Activated T-helper 17 cell treated with anti-CD3 and anti-CD28 coated beads, Interleukin-2, amount 50 U/mL, for 72 hours (primary cell): ENCODE measurements around the gene CEPT1. TPM values are rescaled to one million over a fixed set of nuclear protein-coding genes. Genes with fewer than 3 reads are reported as not detected.

Source experiments
- ATAC-seq: fragments of 150-1000 bp; cut with Tn5 transposase; replicated peaks from 2 replicates; pipeline ENCODE4 v1.10.0; 2021; ENCODE audit warnings: mild to moderate bottlenecking, moderate library complexity
- H3K27ac Mint-ChIP-seq: one replicate; pipeline ENCODE4 v1.8.0; 2022; ENCODE audit warnings: mixed read lengths
- H3K27me3 Mint-ChIP-seq: one replicate; pipeline ENCODE4 v1.8.0; 2022; ENCODE audit warnings: mixed read lengths
- H3K36me3 Mint-ChIP-seq: one replicate; pipeline ENCODE4 v1.8.0; 2022; ENCODE audit warnings: low read depth, mild to moderate bottlenecking, mixed read lengths
- H3K4me1 Mint-ChIP-seq: one replicate; pipeline ENCODE4 v1.8.0; 2022; ENCODE audit warnings: mixed read lengths
- H3K4me3 Mint-ChIP-seq: one replicate; pipeline ENCODE4 v1.8.0; 2022; ENCODE audit warnings: mild to moderate bottlenecking, mixed read lengths
- H3K9me3 Mint-ChIP-seq: one replicate; pipeline ENCODE4 v1.8.0; 2022; ENCODE audit warnings: mixed read lengths
- total RNA-seq, 2 donors: library from RNA; stranded (reverse); gene quantifications; one replicate each; pipeline ENCODE4 v1.2.3, GENCODE V29; 2022

CEPT1 gene
- total RNA-seq, 2 donors from 2014 or later, result 31.3 to 31.4 TPM

DNA sequence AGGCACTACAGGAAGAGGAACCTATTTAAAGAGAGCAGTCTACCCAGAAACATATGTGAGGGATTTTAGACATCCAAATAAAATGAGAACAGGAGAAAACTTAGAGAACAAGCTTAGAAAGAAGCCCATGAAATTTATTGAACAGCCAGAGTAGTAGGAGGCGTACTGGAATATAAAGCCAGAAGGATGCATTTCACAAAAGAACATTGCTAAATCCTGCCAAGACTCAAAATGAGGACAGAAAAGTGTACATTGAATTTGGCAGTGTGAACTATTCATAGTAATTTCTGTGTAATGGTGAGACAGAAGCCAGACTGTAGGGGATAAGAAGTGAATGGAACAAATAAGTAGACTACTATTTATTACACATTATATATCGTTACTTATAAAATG is 22.5 kb downstream of the CEPT1 start:
- ATAC-seq, result no peak
- no peaks in the 10 kb centered on the region for H3K9me3 Mint-ChIP-seq
- H3K4me1 Mint-ChIP-seq, result no peaks in the 10 kb centered on the region
- H3K4me3 Mint-ChIP-seq, result no peak overlapping the region
- H3K27ac Mint-ChIP-seq, result peak overlapping the region; percentile 20
- no peaks in the 10 kb centered on the region for H3K27me3 Mint-ChIP-seq
- H3K36me3 Mint-ChIP-seq, result peaks cover 76% of the 10 kb centered on the region

DNA sequence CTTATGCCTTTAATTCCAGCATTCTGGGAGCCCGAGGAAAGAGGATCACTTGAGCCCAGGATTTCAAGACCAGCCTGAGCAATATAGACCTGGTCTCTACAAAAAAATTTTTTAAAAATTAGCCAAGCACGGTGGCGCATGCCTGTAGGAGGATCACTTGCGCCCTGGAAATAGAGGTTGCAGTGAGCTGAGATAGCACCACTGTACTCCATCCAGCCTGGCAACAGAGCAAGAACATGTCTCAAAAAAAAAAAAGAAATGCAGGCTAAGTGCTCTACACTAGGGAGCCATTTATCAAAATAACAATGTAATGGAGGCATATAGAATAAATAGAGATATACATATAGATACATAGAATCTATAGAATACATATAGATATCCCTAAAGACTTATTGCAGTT is 23.3 kb downstream of the CEPT1 start:
- Mint-ChIP-seq H3K27me3 (no peaks in the 10 kb centered on the region), H3K4me1 (no peaks in the 10 kb centered on the region), H3K4me3 (no peak overlapping the region), H3K9me3 (no peaks in the 10 kb centered on the region), H3K27ac (no peak overlapping the region), H3K36me3 (peaks cover 85% of the 10 kb centered on the region)
- no peak for ATAC-seq

DNA sequence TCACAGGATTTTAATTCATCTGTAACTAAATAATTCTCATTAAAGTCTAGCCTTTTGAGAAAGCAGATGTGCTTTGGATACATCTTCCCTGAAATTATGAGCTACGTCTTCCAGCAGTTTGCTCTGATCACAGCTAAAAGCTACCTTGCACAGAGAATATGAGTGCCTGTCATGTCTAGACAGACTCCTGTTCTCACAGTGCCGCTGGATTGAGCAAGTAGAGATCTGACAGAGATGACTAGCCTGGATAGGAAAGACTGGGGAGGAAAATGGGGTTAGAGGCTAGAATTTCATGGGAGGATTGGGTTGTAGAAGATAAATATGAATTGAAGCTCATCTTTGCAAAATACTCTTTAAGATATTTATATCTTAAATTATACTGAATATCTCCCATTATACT is 24.1 kb downstream of the CEPT1 start:
- Mint-ChIP-seq H3K4me1 (no peaks in the 10 kb centered on the region), H3K4me3 (no peak overlapping the region), H3K36me3 (peaks cover 85% of the 10 kb centered on the region), H3K27ac (no peak overlapping the region), H3K9me3 (no peaks in the 10 kb centered on the region), H3K27me3 (no peaks in the 10 kb centered on the region)
- ATAC-seq, result no peak

DNA sequence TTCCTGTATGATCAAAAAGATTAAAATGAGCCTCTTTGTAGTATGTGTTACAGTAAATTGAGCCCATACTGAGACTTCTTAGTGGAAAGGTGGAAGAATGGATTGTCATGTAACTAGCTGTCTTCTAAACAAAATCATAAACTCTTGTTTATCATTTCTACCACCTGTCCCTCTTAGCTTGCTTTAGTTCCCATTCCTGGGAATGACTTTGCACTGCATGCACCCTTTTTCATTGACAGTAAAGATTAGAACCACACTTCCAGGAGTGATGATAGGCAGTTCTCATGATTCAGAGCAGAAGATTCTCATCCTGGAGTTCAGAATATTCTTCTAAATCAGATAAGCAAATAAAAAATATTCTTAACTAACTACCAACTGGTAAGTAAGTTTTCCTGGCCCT is 32.4 kb downstream of the CEPT1 start:
- peaks cover 92% of the 10 kb centered on the region for H3K36me3 Mint-ChIP-seq
- no peak for ATAC-seq
- H3K27me3 Mint-ChIP-seq, result no peaks in the 10 kb centered on the region
- H3K4me1 Mint-ChIP-seq, result peaks cover 3% of the 10 kb centered on the region
- peak overlapping the region; percentile 6 for H3K27ac Mint-ChIP-seq
- H3K9me3 Mint-ChIP-seq, result no peaks in the 10 kb centered on the region
- H3K4me3 Mint-ChIP-seq, result no peak overlapping the region

DNA sequence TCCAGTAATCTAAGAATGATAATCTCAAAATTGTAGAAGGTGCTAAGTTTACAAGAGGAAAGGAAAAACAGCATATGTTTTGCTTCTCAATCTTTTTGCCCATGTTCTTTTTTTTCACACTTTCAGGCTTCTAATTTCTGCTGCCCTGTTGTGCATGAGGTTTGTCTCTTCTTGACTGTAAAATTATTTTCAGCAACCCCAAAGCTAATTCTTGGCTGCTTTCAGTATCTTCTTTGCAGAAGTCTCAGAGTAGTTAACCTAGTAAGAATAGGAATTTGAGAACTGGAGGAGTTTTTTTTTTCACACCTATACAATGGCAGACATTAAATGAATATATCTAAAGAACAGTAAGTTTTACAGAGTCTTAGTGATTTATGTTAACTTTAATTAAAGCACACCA is 34.0 kb downstream of the CEPT1 start:
- no peak overlapping the region for H3K27ac Mint-ChIP-seq
- peaks cover 91% of the 10 kb centered on the region for H3K36me3 Mint-ChIP-seq
- H3K4me1 Mint-ChIP-seq, result peaks cover 3% of the 10 kb centered on the region
- H3K27me3 Mint-ChIP-seq, result no peaks in the 10 kb centered on the region
- no peak overlapping the region for H3K4me3 Mint-ChIP-seq
- H3K9me3 Mint-ChIP-seq, result no peaks in the 10 kb centered on the region
- ATAC-seq, result no peak

DNA sequence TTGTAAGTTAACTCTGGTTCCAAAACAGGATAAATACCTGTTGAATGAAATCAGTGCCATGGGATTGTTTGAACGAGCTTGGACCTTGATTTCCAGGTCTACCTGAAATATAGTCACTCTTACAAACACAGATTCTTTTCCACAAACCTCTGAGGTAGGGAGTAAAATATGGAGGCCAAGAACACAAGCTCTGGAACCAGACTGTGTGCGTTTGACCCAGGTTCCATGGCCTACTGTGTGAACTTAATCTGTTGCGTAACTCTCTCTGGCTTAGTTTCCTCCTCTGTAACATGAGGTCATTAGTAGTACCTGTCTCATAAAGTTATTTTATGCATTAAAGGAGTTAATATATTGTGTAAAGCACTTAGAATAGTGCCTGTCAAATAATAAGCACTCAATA is 35.3 kb downstream of the CEPT1 start:
- Mint-ChIP-seq H3K36me3 (peaks cover 91% of the 10 kb centered on the region), H3K9me3 (no peaks in the 10 kb centered on the region), H3K4me1 (peaks cover 15% of the 10 kb centered on the region), H3K4me3 (no peak overlapping the region), H3K27me3 (no peaks in the 10 kb centered on the region), H3K27ac (no peak overlapping the region)
- no peak for ATAC-seq

DNA sequence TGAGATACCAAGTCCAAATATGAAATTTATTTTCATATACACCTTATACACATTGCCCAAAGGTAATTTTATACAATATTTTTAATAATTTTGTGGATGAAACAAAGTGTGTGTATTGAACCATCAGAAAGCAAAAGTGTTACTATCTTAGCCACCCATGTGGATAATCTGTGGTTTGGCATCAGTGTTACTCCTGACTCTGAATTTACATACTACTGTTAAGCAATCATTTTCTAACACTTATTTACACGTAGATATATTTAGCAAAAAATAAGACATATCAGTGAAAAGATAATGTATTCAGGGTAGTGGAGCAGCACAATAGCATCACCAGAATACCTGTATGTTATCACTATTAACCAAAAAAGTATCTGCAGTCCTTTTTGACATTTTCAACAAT is 36.7 kb downstream of the CEPT1 start:
- Mint-ChIP-seq H3K27me3 (no peaks in the 10 kb centered on the region), H3K27ac (no peak overlapping the region), H3K9me3 (no peaks in the 10 kb centered on the region), H3K4me1 (peaks cover 19% of the 10 kb centered on the region), H3K36me3 (peaks cover 95% of the 10 kb centered on the region), H3K4me3 (no peak overlapping the region)
- no peak for ATAC-seq

DNA sequence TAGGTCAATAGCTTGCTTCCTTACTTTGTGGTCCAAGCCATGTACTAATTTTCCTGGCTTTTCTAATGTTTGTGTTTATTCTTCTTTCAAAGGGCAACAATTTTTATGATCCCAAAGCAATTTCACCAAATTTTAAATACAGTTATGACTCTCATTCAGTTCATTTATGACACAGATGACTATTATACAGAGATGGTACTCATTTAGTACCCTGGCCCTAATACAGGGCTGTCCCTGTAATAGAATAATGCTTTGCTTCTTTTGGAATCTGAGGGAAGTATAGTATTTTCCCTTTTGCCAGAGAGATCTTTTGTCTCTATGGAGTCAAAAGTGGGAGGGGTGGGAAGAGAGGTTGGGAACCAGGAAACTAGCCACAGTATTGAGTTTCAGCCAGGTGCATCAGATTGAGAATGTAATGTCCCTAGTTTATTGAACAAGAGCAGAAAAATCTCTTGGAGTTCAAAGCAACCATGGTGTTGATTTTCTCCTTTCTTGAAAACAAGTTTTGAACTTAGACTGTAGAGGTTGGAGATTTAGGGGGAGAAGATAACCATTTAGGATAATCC is 40.0 kb downstream of the CEPT1 start:
- no peaks in the 10 kb centered on the region for H3K9me3 Mint-ChIP-seq
- H3K4me3 Mint-ChIP-seq, result no peak overlapping the region
- ATAC-seq, result no peak
- H3K4me1 Mint-ChIP-seq, result peaks cover 22% of the 10 kb centered on the region
- H3K27me3 Mint-ChIP-seq, result no peaks in the 10 kb centered on the region
- H3K27ac Mint-ChIP-seq, result peak overlapping the region; percentile 56
- peaks cover 95% of the 10 kb centered on the region for H3K36me3 Mint-ChIP-seq

DNA sequence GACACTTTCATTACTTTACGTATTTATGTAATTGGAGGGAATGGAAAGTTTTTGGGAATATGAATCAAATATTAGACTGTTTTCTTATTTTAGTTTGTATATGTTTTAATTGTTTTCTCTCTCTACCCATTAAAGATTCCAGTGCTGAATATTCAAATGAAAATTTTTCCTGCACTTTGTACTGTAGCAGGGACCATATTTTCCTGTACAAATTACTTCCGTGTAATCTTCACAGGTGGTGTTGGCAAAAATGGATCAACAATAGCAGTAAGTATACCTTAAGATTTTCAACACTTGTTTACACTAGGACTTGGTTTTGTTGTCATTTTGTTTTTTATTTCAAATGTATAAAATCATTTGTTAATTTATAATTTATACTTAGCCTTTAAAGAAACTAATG is 42.0 kb downstream of the CEPT1 start:
- H3K27me3 Mint-ChIP-seq, result no peaks in the 10 kb centered on the region
- H3K4me3 Mint-ChIP-seq, result no peak overlapping the region
- H3K27ac Mint-ChIP-seq, result peak overlapping the region; percentile 73
- peaks cover 28% of the 10 kb centered on the region for H3K4me1 Mint-ChIP-seq
- no peaks in the 10 kb centered on the region for H3K9me3 Mint-ChIP-seq
- H3K36me3 Mint-ChIP-seq, result peaks cover 95% of the 10 kb centered on the region
- no peak for ATAC-seq

DNA sequence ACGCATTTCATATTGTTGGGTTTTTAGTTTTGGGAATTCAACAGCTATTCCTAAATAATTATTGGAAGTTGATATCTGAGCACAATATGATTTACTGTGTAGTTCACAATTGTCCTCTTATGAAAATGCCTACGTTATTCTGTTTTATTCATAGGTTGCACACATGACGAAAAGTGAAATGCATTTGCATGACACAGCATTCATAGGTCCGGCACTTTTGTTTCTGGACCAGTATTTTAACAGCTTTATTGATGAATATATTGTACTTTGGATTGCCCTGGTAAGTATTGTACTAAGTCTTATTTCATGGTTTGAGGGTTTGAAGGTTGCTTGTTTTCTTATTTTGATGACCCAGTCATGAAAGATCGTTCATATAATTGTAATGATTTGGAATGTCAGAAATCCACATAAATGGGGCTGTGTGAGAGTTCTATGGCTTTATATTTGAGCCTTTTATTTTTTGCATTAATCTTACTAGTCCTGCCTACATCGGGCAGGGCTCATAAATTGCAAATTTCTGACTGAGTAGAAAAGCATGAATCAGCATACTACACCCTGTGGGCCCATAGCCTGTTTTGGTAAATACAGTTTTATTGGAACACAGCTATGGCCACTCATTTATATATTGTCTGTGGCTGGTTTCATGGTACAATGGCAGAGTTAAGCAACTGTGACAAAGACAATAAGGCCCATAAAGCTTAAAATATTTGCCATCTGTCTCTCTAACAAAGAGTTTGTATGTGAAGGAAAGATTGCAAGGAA is 43.5 kb downstream of the CEPT1 start:
- H3K4me3 Mint-ChIP-seq, result no peak overlapping the region
- peaks cover 97% of the 10 kb centered on the region for H3K36me3 Mint-ChIP-seq
- H3K4me1 Mint-ChIP-seq, result peaks cover 35% of the 10 kb centered on the region
- no peaks in the 10 kb centered on the region for H3K27me3 Mint-ChIP-seq
- ATAC-seq, result peak; percentile 24
- H3K27ac Mint-ChIP-seq, result no peak overlapping the region
- no peaks in the 10 kb centered on the region for H3K9me3 Mint-ChIP-seq

DNA sequence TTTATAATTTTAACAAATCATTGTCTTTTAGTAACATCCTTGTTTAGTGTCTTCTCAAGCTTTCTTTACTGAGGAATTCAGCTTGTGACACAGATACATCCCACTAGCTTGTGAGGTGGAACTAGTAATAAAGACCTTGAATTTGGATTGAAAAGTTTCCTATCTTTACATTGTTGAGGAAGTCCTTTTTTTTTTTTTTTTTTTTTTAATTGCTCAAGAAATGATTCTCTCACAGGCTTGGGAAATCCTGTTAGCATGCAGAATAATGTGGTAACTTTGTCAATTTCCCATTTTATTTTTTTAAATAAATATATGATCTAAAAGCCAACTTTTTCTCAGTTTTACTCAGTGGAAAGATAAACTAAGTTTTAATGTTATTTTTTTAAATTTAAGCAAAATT is 44.6 kb downstream of the CEPT1 start:
- Mint-ChIP-seq H3K4me3 (no peak overlapping the region), H3K27ac (no peak overlapping the region), H3K9me3 (no peaks in the 10 kb centered on the region), H3K27me3 (no peaks in the 10 kb centered on the region), H3K4me1 (peaks cover 41% of the 10 kb centered on the region), H3K36me3 (peaks cover 98% of the 10 kb centered on the region)
- no peak for ATAC-seq

DNA sequence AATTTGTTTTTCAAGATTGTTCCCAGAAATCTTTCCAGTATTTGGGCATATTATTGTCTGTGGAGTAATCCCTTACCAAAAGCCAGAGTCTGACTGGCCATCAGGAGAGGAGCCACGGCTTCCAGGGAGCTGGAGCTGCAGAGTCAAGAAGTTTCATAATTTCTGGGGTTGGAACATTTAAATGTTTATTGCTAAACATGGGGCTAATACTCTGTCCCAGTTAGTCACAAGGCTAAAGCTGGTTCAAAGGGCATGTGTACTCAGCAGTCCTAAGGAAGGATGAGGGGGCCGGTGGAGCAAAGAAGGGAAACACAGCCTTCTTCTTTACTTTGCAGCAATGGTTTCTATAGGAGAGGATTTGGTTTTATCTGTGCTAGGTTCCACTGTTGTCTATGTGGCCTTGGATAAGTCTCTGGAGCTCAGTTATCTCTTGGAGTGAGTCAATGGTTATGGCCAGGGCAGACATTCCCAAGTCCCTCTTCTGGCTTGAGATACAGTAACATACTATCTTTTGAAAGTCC is 51.0 kb downstream of the CEPT1 start:
- no peak for ATAC-seq
- H3K4me3 Mint-ChIP-seq, result no peak overlapping the region
- no peaks in the 10 kb centered on the region for H3K27me3 Mint-ChIP-seq
- no peaks in the 10 kb centered on the region for H3K9me3 Mint-ChIP-seq
- peaks cover 100% of the 10 kb centered on the region for H3K36me3 Mint-ChIP-seq
- peak overlapping the region; percentile 68 for H3K27ac Mint-ChIP-seq
- peaks cover 71% of the 10 kb centered on the region for H3K4me1 Mint-ChIP-seq

DNA sequence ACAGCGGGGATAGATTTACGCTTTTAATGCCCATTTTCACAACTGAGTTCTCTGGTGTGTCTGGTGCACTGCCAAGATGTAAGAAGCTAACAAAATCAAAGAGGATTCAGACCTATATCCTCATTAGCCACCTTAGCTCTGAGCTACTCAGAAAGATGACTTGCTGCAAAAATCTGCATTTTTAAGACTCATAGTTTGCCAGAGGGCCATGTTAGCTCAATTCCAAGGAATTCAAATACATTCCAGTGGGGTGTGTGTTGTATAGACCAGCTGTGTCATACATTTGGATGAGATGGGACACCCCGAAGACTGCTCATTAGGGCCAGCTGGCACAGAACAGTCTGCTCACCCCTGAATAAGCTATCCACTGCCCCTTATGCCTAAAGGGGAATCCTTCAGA is 51.5 kb downstream of the CEPT1 start:
- Mint-ChIP-seq H3K4me1 (peaks cover 76% of the 10 kb centered on the region), H3K27ac (peak overlapping the region; percentile 96), H3K36me3 (peaks cover 100% of the 10 kb centered on the region), H3K27me3 (no peaks in the 10 kb centered on the region), H3K4me3 (peak overlapping the region; percentile 94), H3K9me3 (no peaks in the 10 kb centered on the region)
- no peak for ATAC-seq

DNA sequence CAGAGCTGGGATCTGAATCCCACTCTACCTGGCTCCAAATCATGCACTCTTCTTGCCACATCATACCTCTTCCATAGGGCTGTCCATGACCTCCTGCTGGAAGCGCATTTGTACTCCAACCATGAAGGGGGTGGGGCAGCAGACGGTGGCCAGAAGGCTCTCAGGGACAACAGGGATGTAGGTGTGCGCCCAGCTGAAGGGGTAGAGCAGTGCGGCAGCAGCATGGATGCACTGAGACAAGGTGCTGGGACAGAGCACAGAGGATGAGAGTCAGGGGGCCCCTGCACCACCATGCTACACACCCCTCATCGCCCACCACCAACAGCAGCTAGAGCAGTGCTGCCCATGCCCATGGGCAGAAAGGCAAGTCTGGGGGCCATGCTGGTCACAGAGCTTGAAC is 52.1 kb downstream of the CEPT1 start:
- Mint-ChIP-seq H3K4me3 (peak overlapping the region; percentile 94), H3K27me3 (no peaks in the 10 kb centered on the region), H3K27ac (peak overlapping the region; percentile 96), H3K36me3 (peaks cover 100% of the 10 kb centered on the region), H3K4me1 (peaks cover 80% of the 10 kb centered on the region), H3K9me3 (no peaks in the 10 kb centered on the region)
- no peak for ATAC-seq
